ENCODE data around the gene CCDC40.

The CCDC40 gene

GRCh38 chr17:80035937-80036714 lies at the start of gene CCDC40:
CCDC40 (plus strand) TSS chr17:80036642; CDS start chr17:80036663, 21 bp downstream.
- in situ Hi-C loops (cut with MboI; ENCODE audit: low sequenced_read_pairs): no loop called here

- in situ Hi-C loops (cut with MboI; ENCODE audit: low sequenced_read_pairs): loop anchor here (25.0 kb wide), 1 partner anchor 175 kb away; no protein-coding TSS in a partner anchor
Observed at GRCh38 chr17:79987187-79987934, 49.1 kb upstream of the CCDC40 start.

- in situ Hi-C loops (cut with MboI; ENCODE audit: low sequenced_read_pairs): loop anchor here (25.0 kb wide), 1 partner anchor 176 kb away; no protein-coding TSS in a partner anchor
Observed at GRCh38 chr17:79987935-79988184, 48.6 kb upstream of the CCDC40 start.

GRCh38 chr17:79988185-79988971 lies 48.1 kb upstream of the CCDC40 start:
- in situ Hi-C loops (cut with MboI; ENCODE audit: low sequenced_read_pairs): loop anchor here (25.0 kb wide), 1 partner anchor 176 kb away; no protein-coding TSS in a partner anchor

- in situ Hi-C loops (cut with MboI; ENCODE audit: low sequenced_read_pairs): loop anchor here (25.0 kb wide), 1 partner anchor 177 kb away; no protein-coding TSS in a partner anchor
Observed at GRCh38 chr17:79989106-79989835, 47.2 kb upstream of the CCDC40 start.

GRCh38 chr17:79990051-79990592 lies 46.3 kb upstream of the CCDC40 start:
- in situ Hi-C loops (cut with MboI; ENCODE audit: low sequenced_read_pairs): loop anchor here (25.0 kb wide), 1 partner anchor 178 kb away; no protein-coding TSS in a partner anchor

GRCh38 chr17:79990704-79991103 lies 45.7 kb upstream of the CCDC40 start:
- in situ Hi-C loops (cut with MboI; ENCODE audit: low sequenced_read_pairs): loop anchor here (25.0 kb wide), 1 partner anchor 178 kb away; no protein-coding TSS in a partner anchor

- in situ Hi-C loops (cut with MboI; ENCODE audit: low sequenced_read_pairs): loop anchor here (25.0 kb wide), 1 partner anchor 179 kb away; no protein-coding TSS in a partner anchor
Observed at GRCh38 chr17:79991140-79991923, 45.1 kb upstream of the CCDC40 start.

GRCh38 chr17:79991924-79992648 lies 44.4 kb upstream of the CCDC40 start:
- in situ Hi-C loops (cut with MboI; ENCODE audit: low sequenced_read_pairs): loop anchor here (25.0 kb wide), 1 partner anchor 180 kb away; no protein-coding TSS in a partner anchor

- in situ Hi-C loops (cut with MboI; ENCODE audit: low sequenced_read_pairs): loop anchor here (25.0 kb wide), 1 partner anchor 181 kb away; no protein-coding TSS in a partner anchor
Observed at GRCh38 chr17:79992649-79993389, 43.6 kb upstream of the CCDC40 start.

- in situ Hi-C loops (cut with MboI; ENCODE audit: low sequenced_read_pairs): loop anchor here (25.0 kb wide), 1 partner anchor 181 kb away; no protein-coding TSS in a partner anchor
Observed at GRCh38 chr17:79993390-79994227, 42.8 kb upstream of the CCDC40 start.

- in situ Hi-C loops (cut with MboI; ENCODE audit: low sequenced_read_pairs): loop anchor here (25.0 kb wide), 1 partner anchor 182 kb away; no protein-coding TSS in a partner anchor
Observed at GRCh38 chr17:79994228-79994569, 42.2 kb upstream of the CCDC40 start.

GRCh38 chr17:79994602-79995001 lies 41.8 kb upstream of the CCDC40 start:
- in situ Hi-C loops (cut with MboI; ENCODE audit: low sequenced_read_pairs): loop anchor here (25.0 kb wide), 1 partner anchor 182 kb away; no protein-coding TSS in a partner anchor

GRCh38 chr17:79995696-79996095 lies 40.7 kb upstream of the CCDC40 start:
- in situ Hi-C loops (cut with MboI; ENCODE audit: low sequenced_read_pairs): loop anchor here (25.0 kb wide), 1 partner anchor 183 kb away; no protein-coding TSS in a partner anchor

GRCh38 chr17:79996291-79996690 lies 40.2 kb upstream of the CCDC40 start:
- in situ Hi-C loops (cut with MboI; ENCODE audit: low sequenced_read_pairs): loop anchor here (25.0 kb wide), 1 partner anchor 184 kb away; no protein-coding TSS in a partner anchor

- in situ Hi-C loops (cut with MboI; ENCODE audit: low sequenced_read_pairs): loop anchor here (25.0 kb wide), 1 partner anchor 185 kb away; no protein-coding TSS in a partner anchor
Observed at GRCh38 chr17:79997011-79997660, 39.3 kb upstream of the CCDC40 start.

All from HL-60/S4 treated with retinoic acid at 250 ng/mL for 4 days and 3 days (cell line).